WTC11 (cell line): ENCODE measurements around the gene RANBP10. TPM values are rescaled to one million over a fixed set of nuclear protein-coding genes. Genes with fewer than 3 reads are reported as not detected.
A peak's percentile ranks its signal among the peaks of the same experiment; 100 is the strongest.

Experiments
- ATAC-seq: fragments of 200-7000 bp; cut with Tn5 transposase; 2 replicates; pipeline ENCODE4 v1.10.0; 2021; ENCODE audit warnings: mild to moderate bottlenecking, moderate library complexity
- CTCF ChIA-PET: fragments of 300-600 bp; sonication (Branson Sonifier 250); formaldehyde crosslinking; loops from one replicate; lab custom pipeline; 2021; ENCODE audit warnings: antibody characterized with exemption; lab: Charles Lee
- POLR2A ChIA-PET: fragments of 350-600 bp; sonication (Branson Sonifier 250); formaldehyde crosslinking; loops from one replicate; lab custom pipeline; 2021; ENCODE audit warnings: antibody characterized with exemption; lab: Charles Lee
- DNase-seq: peaks from one replicate; pipeline ENCODE4 v3.0.0; 2021; ENCODE audit warnings: low spot score
- H3K27ac Mint-ChIP-seq: 2 replicates; pipeline ENCODE4 v1.8.0; 2021; ENCODE audit warnings: mixed read lengths
- H3K27me3 Mint-ChIP-seq: 2 replicates; pipeline ENCODE4 v1.8.0; 2021; ENCODE audit warnings: low read depth, mild to moderate bottlenecking, moderate library complexity, mixed read lengths
- H3K36me3 Mint-ChIP-seq: 2 replicates; pipeline ENCODE4 v1.8.0; 2021; ENCODE audit warnings: mixed read lengths
- H3K4me1 Mint-ChIP-seq: 2 replicates; pipeline ENCODE4 v1.8.0; 2022; ENCODE audit warnings: mixed read lengths
- H3K4me3 Mint-ChIP-seq: 2 replicates; pipeline ENCODE4 v1.8.0; 2021; ENCODE audit warnings: mild to moderate bottlenecking, moderate library complexity, mixed read lengths
- H3K9me3 Mint-ChIP-seq: 2 replicates; pipeline ENCODE4 v1.8.0; 2021; ENCODE audit warnings: mixed read lengths
- CBFB ChIP-seq: sonication (generic); formaldehyde crosslinking; IDR thresholded peaks from 2 replicates; pipeline ENCODE4 v1.8.1; 2022; ENCODE audit warnings: mild to moderate bottlenecking, low read depth, missing genetic modification reagents
- KAT7 ChIP-seq: sonication (generic); formaldehyde crosslinking; IDR thresholded peaks from 2 replicates; pipeline ENCODE4 v1.8.1; 2023; ENCODE audit warnings: missing genetic modification reagents, mild to moderate bottlenecking, borderline replicate concordance
- MYBL2 ChIP-seq: sonication (generic); formaldehyde crosslinking; IDR thresholded peaks from 2 replicates; pipeline ENCODE4 v1.8.1; 2023; ENCODE audit warnings: mild to moderate bottlenecking, moderate library complexity, missing genetic modification reagents
- PREB ChIP-seq: sonication (generic); formaldehyde crosslinking; IDR thresholded peaks from 2 replicates; pipeline ENCODE4 v1.8.1; 2022; ENCODE audit warnings: mild to moderate bottlenecking, missing genetic modification reagents, moderate library complexity, borderline replicate concordance
- SMAD4 ChIP-seq: sonication (generic); formaldehyde crosslinking; IDR thresholded peaks from 2 replicates; pipeline ENCODE4 v1.8.0; 2022; ENCODE audit warnings: mild to moderate bottlenecking, missing genetic modification reagents
- TEAD1 ChIP-seq: sonication (generic); formaldehyde crosslinking; IDR thresholded peaks from 2 replicates; pipeline ENCODE4 v1.8.0; 2022; ENCODE audit warnings: mild to moderate bottlenecking, missing genetic modification reagents
- ZNF232 ChIP-seq: sonication (generic); formaldehyde crosslinking; IDR thresholded peaks from 2 replicates; pipeline ENCODE4 v1.8.0; 2022; ENCODE audit warnings: mild to moderate bottlenecking, missing genetic modification reagents
- ZNF532 ChIP-seq: fragments of 250-450 bp; sonication (Bioruptor Pico); IDR thresholded peaks from 2 replicates; pipeline ENCODE4 v1.9.0; 2021; ENCODE audit warnings: mild to moderate bottlenecking, borderline replicate concordance
- total RNA-seq: library from RNA; stranded (reverse); gene quantifications from 3 replicates; pipeline ENCODE4 v1.2.3, GENCODE V29; 2021
- TF ChIP-seq, protein P1 (sequence below): sonication (generic); formaldehyde crosslinking; IDR thresholded peaks from 2 replicates; pipeline ENCODE4 v1.8.1; 2023; ENCODE audit warnings: mild to moderate bottlenecking, missing genetic modification reagents, moderate library complexity
- TF ChIP-seq, protein P2 (sequence below): sonication (generic); formaldehyde crosslinking; IDR thresholded peaks from 2 replicates; pipeline ENCODE4 v1.8.1; 2023; ENCODE audit warnings: mild to moderate bottlenecking, missing genetic modification reagents, borderline replicate concordance
- TF ChIP-seq, protein P3 (sequence below): fragments of 250-450 bp; sonication (Bioruptor Pico); IDR thresholded peaks from 2 replicates; pipeline ENCODE4 v1.8.0; 2021; ENCODE audit warnings: mild to moderate bottlenecking

RANBP10 gene
- total RNA-seq, 1 experiment from 2014 or later = 14.0 TPM

DNA sequence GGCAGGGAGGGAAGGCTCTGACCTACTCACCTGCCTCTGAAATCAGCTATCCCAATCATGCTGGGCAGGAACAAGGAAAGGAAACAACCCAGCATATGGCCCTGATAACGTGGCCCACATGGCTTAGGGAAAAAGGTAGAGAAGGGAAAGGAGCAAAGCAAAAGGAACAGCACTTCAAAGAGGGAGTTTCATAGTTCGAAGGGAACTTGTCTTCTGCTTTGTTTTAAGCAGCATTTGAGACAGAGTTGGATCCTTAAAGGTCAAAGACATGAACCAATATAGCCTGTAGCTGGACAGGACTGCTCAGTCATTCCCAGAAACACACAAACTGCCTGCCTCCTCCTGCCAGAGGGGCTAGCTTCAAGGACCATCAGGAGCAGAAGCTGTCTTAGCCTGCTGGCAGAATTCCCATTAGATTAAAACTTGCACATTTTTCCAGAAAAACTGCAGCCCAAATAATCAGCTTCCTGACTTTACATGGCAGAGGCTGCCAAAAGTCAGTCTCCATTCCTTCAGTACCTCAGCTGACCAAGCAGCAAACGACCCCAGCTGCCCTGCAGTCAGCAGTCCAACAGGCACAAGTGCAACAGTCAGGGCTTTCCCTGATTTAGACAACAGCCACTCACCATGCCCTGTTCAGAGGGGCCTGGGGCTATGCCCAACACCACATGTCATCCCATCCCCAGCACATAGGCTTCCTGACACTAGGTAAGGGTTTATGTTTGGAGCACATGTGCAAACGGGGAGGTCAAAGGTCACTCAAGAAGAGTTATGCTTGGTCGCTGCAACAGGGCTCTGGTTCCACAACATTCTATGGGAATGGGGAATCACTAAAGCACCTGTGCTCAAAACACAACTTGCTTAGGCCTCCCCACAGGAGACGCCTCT, 32.5 kb downstream of the RANBP10 start (continued):
- TF ChIP-seq ZNF532 (no peak), TEAD1 (CRISPR knock-in tag) (no peak), KAT7 (no peak), CBFB (no peak), SMAD4 (CRISPR knock-in tag) (no peak)
- TF ChIP-seq, protein P1, sequence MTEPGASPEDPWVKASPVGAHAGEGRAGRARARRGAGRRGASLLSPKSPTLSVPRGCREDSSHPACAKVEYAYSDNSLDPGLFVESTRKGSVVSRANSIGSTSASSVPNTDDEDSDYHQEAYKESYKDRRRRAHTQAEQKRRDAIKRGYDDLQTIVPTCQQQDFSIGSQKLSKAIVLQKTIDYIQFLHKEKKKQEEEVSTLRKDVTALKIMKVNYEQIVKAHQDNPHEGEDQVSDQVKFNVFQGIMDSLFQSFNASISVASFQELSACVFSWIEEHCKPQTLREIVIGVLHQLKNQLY (CRISPR knock-in tag) = no peak

DNA sequence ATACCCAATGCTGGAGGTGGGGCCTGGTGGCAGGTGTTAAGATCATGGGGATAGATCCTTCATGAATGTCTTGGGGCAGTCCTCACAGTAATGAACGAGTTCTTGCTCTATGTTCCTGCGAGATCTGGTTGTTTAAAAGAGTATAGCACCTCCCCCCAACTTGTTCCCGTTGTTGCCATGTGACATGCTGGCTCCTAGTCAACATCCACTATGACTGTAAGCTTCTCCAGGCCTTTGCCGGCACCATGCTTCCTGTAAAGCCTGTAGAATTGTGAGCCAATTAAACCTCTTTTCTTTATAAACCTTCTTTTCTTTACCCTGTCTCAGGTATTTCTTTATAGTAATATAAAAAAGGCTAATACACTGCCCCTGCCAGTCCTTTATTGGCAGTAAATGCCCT, 33.3 kb downstream of the RANBP10 start:
- Mint-ChIP-seq H3K27ac (peak overlapping the region; percentile 65; the same call in 1 of the 2 replicates), H3K4me3 (no peak overlapping the region), H3K9me3 (peaks cover 4% of the 10 kb centered on the region; the same call in 1 of the 2 replicates), H3K4me1 (no peaks in the 10 kb centered on the region), H3K27me3 (no peaks in the 10 kb centered on the region), H3K36me3 (peaks cover 19% of the 10 kb centered on the region)
- ATAC-seq (no peak), DNase-seq (no peak)
- TF ChIP-seq MYBL2 (CRISPR knock-in tag) (no peak), ZNF232 (CRISPR knock-in tag) (no peak), PREB (CRISPR knock-in tag) (no peak)
- TF ChIP-seq, protein P2, sequence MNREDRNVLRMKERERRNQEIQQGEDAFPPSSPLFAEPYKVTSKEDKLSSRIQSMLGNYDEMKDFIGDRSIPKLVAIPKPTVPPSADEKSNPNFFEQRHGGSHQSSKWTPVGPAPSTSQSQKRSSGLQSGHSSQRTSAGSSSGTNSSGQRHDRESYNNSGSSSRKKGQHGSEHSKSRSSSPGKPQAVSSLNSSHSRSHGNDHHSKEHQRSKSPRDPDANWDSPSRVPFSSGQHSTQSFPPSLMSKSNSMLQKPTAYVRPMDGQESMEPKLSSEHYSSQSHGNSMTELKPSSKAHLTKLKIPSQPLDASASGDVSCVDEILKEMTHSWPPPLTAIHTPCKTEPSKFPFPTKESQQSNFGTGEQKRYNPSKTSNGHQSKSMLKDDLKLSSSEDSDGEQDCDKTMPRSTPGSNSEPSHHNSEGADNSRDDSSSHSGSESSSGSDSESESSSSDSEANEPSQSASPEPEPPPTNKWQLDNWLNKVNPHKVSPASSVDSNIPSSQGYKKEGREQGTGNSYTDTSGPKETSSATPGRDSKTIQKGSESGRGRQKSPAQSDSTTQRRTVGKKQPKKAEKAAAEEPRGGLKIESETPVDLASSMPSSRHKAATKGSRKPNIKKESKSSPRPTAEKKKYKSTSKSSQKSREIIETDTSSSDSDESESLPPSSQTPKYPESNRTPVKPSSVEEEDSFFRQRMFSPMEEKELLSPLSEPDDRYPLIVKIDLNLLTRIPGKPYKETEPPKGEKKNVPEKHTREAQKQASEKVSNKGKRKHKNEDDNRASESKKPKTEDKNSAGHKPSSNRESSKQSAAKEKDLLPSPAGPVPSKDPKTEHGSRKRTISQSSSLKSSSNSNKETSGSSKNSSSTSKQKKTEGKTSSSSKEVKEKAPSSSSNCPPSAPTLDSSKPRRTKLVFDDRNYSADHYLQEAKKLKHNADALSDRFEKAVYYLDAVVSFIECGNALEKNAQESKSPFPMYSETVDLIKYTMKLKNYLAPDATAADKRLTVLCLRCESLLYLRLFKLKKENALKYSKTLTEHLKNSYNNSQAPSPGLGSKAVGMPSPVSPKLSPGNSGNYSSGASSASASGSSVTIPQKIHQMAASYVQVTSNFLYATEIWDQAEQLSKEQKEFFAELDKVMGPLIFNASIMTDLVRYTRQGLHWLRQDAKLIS (CRISPR knock-in tag) = no peak
- TF ChIP-seq, protein P3, sequence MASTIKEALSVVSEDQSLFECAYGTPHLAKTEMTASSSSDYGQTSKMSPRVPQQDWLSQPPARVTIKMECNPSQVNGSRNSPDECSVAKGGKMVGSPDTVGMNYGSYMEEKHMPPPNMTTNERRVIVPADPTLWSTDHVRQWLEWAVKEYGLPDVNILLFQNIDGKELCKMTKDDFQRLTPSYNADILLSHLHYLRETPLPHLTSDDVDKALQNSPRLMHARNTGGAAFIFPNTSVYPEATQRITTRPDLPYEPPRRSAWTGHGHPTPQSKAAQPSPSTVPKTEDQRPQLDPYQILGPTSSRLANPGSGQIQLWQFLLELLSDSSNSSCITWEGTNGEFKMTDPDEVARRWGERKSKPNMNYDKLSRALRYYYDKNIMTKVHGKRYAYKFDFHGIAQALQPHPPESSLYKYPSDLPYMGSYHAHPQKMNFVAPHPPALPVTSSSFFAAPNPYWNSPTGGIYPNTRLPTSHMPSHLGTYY (CRISPR knock-in tag) = no peak
- ChIA-PET CTCF (interaction anchor here (1.7 kb wide), 1 partner anchor 43 kb away, joined by 10 read pairs; no protein-coding TSS in a partner anchor), POLR2A (no interaction called here)
